Bronchial epithelial cell (primary cell): ENCODE measurements around the gene KCNS3. TPM values are rescaled to one million over a fixed set of nuclear protein-coding genes. Genes with fewer than 3 reads are reported as not detected.

Source experiments
- DNase-seq: peaks from one replicate; pipeline ENCODE4 v3.0.0-alpha.2; 2010; ENCODE audit warnings: low read depth
- FAIRE-seq: peaks from 2 replicates; lab custom pipeline; 2011; peaks lifted over from hg19 to GRCh38; lab: Jason Lieb, UNC
- H3K27me3 ChIP-seq: 2 replicates; pipeline ENCODE4 v1.5.1; 2011; ENCODE audit warnings: low read length; ENCODE audit not compliant: control insufficient read depth, insufficient read depth
- H3K36me3 ChIP-seq: 2 replicates; pipeline ENCODE4 v1.5.1; 2011; ENCODE audit warnings: low read length; ENCODE audit not compliant: control insufficient read depth, insufficient read depth
- H3K4me3 ChIP-seq: 2 replicates; pipeline ENCODE4 v1.5.1; 2011; ENCODE audit warnings: mild to moderate bottlenecking, low read depth, low read length, control low read depth
- CTCF ChIP-seq: IDR thresholded peaks from 2 replicates; pipeline ENCODE4 v1.5.1; 2011; ENCODE audit warnings: mild to moderate bottlenecking, moderate library complexity, low read length, control low read depth, inconsistent platforms; ENCODE audit not compliant: insufficient read depth, severe bottlenecking
- total RNA-seq: library from RNA; depleted of rRNA; stranded (reverse); fragments of >200 nt; gene quantifications from 2 replicates; pipeline ENCODE4 v1.2.1, GENCODE V29; 2014

KCNS3 gene
- total RNA-seq, 1 donor from 2014 or later = 6.8 TPM

DNA sequence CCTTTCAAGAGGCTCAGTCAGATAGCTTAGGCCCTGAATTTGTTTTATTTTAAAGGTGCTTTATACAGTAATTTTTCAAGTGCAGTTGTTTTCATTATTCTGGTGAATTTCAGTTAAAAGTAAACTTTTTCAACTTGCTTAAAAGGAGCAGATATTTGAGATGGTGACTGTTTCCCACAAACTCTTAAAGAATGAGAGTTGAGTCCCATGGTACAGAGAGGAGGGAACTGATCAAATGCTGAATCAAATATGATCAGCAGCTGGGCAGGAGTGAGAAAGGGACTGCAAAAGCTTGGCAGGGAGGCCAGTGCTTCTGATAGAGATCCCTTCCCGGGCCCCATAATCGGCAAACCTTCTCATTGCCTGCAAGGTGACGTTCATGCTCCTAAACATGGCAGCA lies 91.2 kb downstream of the KCNS3 start:
- DNase-seq (no peak), FAIRE-seq (no peak)
- Histone ChIP-seq H3K27me3 (no peaks in the 10 kb centered on the region), H3K4me3 (no peak overlapping the region), H3K36me3 (no peaks in the 10 kb centered on the region)
- no peak for TF ChIP-seq CTCF

GRCh38 chr2:17971531-17972125 lies 93.2 kb downstream of the KCNS3 start:
- Histone ChIP-seq H3K36me3 (no peaks in the 10 kb centered on the region), H3K27me3 (no peaks in the 10 kb centered on the region), H3K4me3 (no peak overlapping the region)
- DNase-seq (no peak), FAIRE-seq (no peak)
- TF ChIP-seq CTCF = no peak

GRCh38 chr2:17972991-17973390 lies 94.5 kb downstream of the KCNS3 start:
- no peak overlapping the region for H3K4me3 ChIP-seq
- no peaks in the 10 kb centered on the region for H3K36me3 ChIP-seq
- no peak for DNase-seq
- TF ChIP-seq CTCF = no peak
- FAIRE-seq = no peak
- H3K27me3 ChIP-seq = no peaks in the 10 kb centered on the region

DNA sequence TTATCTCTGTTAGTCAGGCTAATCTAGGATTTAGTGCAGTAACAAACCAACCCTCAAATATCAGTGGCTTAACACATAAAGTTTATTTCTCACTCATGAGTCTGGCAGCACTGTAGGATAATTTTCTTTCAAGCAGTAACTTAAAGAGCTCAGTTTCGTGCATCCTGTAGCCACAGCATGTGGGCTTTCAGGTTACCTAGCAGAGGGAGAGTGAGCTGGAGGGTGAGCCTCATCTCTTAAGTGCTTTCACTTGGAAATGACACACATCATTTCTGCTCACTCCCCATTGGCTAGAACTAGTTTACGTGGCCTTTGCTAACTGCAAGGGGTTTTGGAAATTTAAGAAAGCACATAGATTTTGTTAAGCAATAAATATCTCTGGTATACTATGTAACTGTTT lies 96.9 kb downstream of the KCNS3 start:
- H3K27me3 ChIP-seq = no peaks in the 10 kb centered on the region
- FAIRE-seq (no peak), DNase-seq (no peak)
- H3K4me3 ChIP-seq = no peak overlapping the region
- no peak for TF ChIP-seq CTCF
- no peaks in the 10 kb centered on the region for H3K36me3 ChIP-seq

DNA sequence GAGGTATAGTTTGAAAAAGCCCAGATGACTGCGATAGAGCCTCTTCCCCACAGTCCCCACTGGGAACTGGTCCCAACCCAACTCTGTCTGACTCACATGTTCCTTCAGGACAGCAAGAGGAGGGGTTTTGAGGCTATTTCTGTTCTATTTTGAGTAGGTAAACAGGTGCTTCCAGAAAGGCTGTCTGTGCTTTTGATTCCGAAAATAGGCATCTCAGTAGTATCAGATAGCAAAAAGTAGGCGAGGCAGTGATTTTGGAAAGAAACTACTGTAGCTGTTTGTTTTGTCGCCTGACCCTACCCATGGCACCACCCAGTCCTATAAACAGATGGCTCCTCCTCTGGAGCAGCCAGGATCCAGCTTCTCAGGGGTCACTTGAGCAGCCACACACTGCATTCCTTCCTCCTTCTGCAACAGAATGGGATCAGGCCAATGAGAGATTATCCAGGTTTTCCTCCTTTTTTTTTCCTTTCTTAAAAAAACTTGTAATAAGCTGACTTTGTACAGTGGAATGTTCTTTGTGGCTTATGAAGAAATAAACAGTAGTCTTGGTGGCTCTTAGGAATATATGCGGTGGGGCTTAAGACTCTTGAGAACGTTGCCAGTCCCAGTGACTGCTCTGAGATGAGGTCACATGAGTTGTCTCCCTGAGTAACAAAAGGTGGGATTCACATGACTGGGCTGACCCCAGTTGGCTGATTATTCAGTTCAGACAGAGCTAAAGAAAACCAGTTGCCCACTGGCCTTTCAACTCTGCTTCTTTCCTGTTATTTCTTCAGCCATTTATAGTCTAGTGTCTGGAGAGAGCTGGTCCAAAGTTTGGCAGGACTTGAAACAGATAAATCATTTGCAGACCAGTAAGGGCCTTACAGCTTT lies 98.6 kb downstream of the KCNS3 start:
- peak; percentile 61 for DNase-seq
- Histone ChIP-seq H3K27me3 (no peaks in the 10 kb centered on the region), H3K36me3 (no peaks in the 10 kb centered on the region), H3K4me3 (no peak overlapping the region)
- FAIRE-seq = no peak
- no peak for TF ChIP-seq CTCF

- no peak overlapping the region for H3K4me3 ChIP-seq
Measured at GRCh38 chr2:17979707-17980106, 101.2 kb downstream of the KCNS3 start.

More at GRCh38 chr2:17979707-17980106, 101.2 kb downstream of the KCNS3 start:
- no peak for DNase-seq
- no peak for FAIRE-seq
- H3K27me3 ChIP-seq = no peaks in the 10 kb centered on the region
- TF ChIP-seq CTCF = no peak
- H3K36me3 ChIP-seq = no peaks in the 10 kb centered on the region
